CD4-positive, alpha-beta T cell (primary cell): Measurements from ENCODE around the gene HTRA1. TPM values are rescaled to one million over a fixed set of nuclear protein-coding genes. Genes with fewer than 3 reads are reported as not detected.
A peak's percentile ranks its signal among the peaks of the same experiment; 100 is the strongest.

Experiments
- ATAC-seq: fragments of 200-7000 bp; cut with Tn5 transposase; one replicate; pipeline ENCODE4 v1.10.0; 2022; ENCODE audit warnings: mild to moderate bottlenecking; ENCODE audit not compliant: poor library complexity
- CTCF ChIA-PET: fragments of 350-600 bp; sonication (Branson Sonifier 250); formaldehyde crosslinking; loops from one replicate; lab custom pipeline; 2021; ENCODE audit warnings: antibody characterized with exemption, inconsistent platforms; lab: Charles Lee
- POLR2A ChIA-PET: fragments of 350-600 bp; sonication (Branson Sonifier 250); formaldehyde crosslinking; loops from one replicate; lab custom pipeline; 2021; ENCODE audit warnings: antibody characterized with exemption, inconsistent platforms; lab: Charles Lee
- DNase-seq, 14 experiments: peaks; one replicate each; pipeline ENCODE4 v3.0.0-alpha.2; 2013 to 2020; ENCODE audit warnings: mixed read lengths in 2 of 14
- H3K27ac ChIP-seq, 2 donors: one replicate each; pipeline versions ENCODE4 v1.5.1 to v1.7.0; 2013; ENCODE audit warnings: low read length in 2 of 2, low read depth in 1 of 2, mild to moderate bottlenecking in 1 of 2
- H3K27me3 ChIP-seq, 2 experiments: 1 replicate in 1 of 2; 2 replicates in 1 of 2; pipeline versions ENCODE4 v1.6.1 to v1.7.0; 2013; ENCODE audit warnings: low read length in 2 of 2, control low read depth in 1 of 2, mild to moderate bottlenecking in 1 of 2, moderate library complexity in 1 of 2; ENCODE audit not compliant: insufficient read depth in 2 of 2, control insufficient read depth in 1 of 2
- H3K36me3 ChIP-seq: one replicate; pipeline ENCODE4 v1.6.1; 2013; ENCODE audit warnings: low read length, control low read depth; ENCODE audit not compliant: insufficient read depth
- H3K4me1 ChIP-seq: one replicate; pipeline ENCODE4 v1.6.1; 2013; ENCODE audit warnings: low read length, control low read depth; ENCODE audit not compliant: insufficient read depth
- H3K4me3 ChIP-seq: one replicate; pipeline ENCODE4 v1.5.1; 2013; ENCODE audit warnings: mild to moderate bottlenecking, low read length, moderate library complexity
- H3K9me3 ChIP-seq, 2 experiments: 1 replicate in 1 of 2; 2 replicates in 1 of 2; pipeline versions ENCODE4 v1.6.1 to v1.7.0; 2013; ENCODE audit warnings: low read length in 2 of 2, mild to moderate bottlenecking in 2 of 2, control low read depth in 1 of 2, moderate library complexity in 1 of 2; ENCODE audit not compliant: control insufficient read depth in 1 of 2, insufficient read depth in 1 of 2
- H3K27ac Mint-ChIP-seq: one replicate; pipeline ENCODE4 v1.8.0; 2020; ENCODE audit warnings: mixed read lengths
- H3K27me3 Mint-ChIP-seq: one replicate; pipeline ENCODE4 v1.8.0; 2021; ENCODE audit warnings: mixed read lengths
- H3K36me3 Mint-ChIP-seq: one replicate; pipeline ENCODE4 v1.8.0; 2021; ENCODE audit warnings: low read depth, mixed read lengths
- H3K4me1 Mint-ChIP-seq: one replicate; pipeline ENCODE4 v1.8.0; 2021; ENCODE audit warnings: low read depth, mixed read lengths
- H3K4me3 Mint-ChIP-seq: one replicate; pipeline ENCODE4 v1.8.0; 2020; ENCODE audit warnings: mild to moderate bottlenecking, mixed read lengths
- H3K9me3 Mint-ChIP-seq: one replicate; pipeline ENCODE4 v1.8.0; 2020; ENCODE audit warnings: mixed read lengths
- CTCF ChIP-seq: fragments of 200-600 bp; IDR thresholded peaks from one replicate; pipeline ENCODE4 v1.8.0; 2022; ENCODE audit warnings: antibody characterized with exemption, mild to moderate bottlenecking
- intact Hi-C, 2 experiments: fragments of 100-400 bp; cut with DNase I in 1 of 2; cut with micrococcal nuclease in 1 of 2; formaldehyde crosslinking; loops; one replicate each; pipeline versions ENCODE4 v1.15.1 to v1.9.0; 2023 to 2025; cut with DNase I, micrococcal nuclease
- total RNA-seq, 174 experiments: library from RNA in 2 of 174; stranded (reverse) in 2 of 174; gene quantifications; one replicate each; pipeline ENCODE4 v1.2.3 and lab custom pipeline; 2021 to 2026

The HTRA1 gene
- total RNA-seq, 2 experiments from 2014 or later: not detected

- Mint-ChIP-seq H3K4me3 (peak overlapping the region; percentile 31), H3K9me3 (no peaks in the 10 kb centered on the region), H3K27ac (peak overlapping the region; percentile 73), H3K4me1 (peaks cover 81% of the 10 kb centered on the region), H3K27me3 (no peaks in the 10 kb centered on the region), H3K36me3 (peaks cover 64% of the 10 kb centered on the region)
- H3K9me3 ChIP-seq: no peaks in the 10 kb centered on the region
- TF ChIP-seq CTCF: no peak
- H3K27me3 ChIP-seq: no peaks in the 10 kb centered on the region
- H3K36me3 ChIP-seq: peaks cover 7% of the 10 kb centered on the region
- ATAC-seq (no peak), DNase-seq (peak in 3 of 14 experiments; percentile 27 to 39 (median 37))
- POLR2A ChIA-PET: interaction anchor here (1.3 to 1.7 kb wide), 2 partner anchors 14 to 46 kb away, joined by 6 to 11 read pairs; partner anchors contain the start of gene PLEKHA1
- CTCF ChIA-PET: no interaction called here
- H3K27ac ChIP-seq: peak overlapping the region in 1 of 2 donors; percentile 25
- H3K4me3 ChIP-seq: no peak overlapping the region
- peaks cover 35% of the 10 kb centered on the region for H3K4me1 ChIP-seq
- intact Hi-C loops: no loop called here
Measured at GRCh38 chr10:122421054-122421625, 40.2 kb upstream of the HTRA1 start.

GRCh38 chr10:122421742-122422141 is 39.6 kb upstream of the HTRA1 start:
- H3K4me1 ChIP-seq: peaks cover 32% of the 10 kb centered on the region

More at GRCh38 chr10:122421742-122422141, 39.6 kb upstream of the HTRA1 start:
- TF ChIP-seq CTCF: no peak
- ATAC-seq (no peak), DNase-seq (peak in 1 of 14 experiments; percentile 21)
- Mint-ChIP-seq H3K9me3 (no peaks in the 10 kb centered on the region), H3K27me3 (no peaks in the 10 kb centered on the region), H3K4me3 (peak overlapping the region; percentile 14), H3K27ac (peak overlapping the region; percentile 73), H3K4me1 (peaks cover 77% of the 10 kb centered on the region), H3K36me3 (peaks cover 63% of the 10 kb centered on the region)
- peaks cover 7% of the 10 kb centered on the region for H3K36me3 ChIP-seq
- no peaks in the 10 kb centered on the region for H3K27me3 ChIP-seq
- CTCF ChIA-PET: interaction anchor here (1.8 kb wide), 1 partner anchor 43 kb away, joined by 3 read pairs; no protein-coding TSS in a partner anchor
- intact Hi-C loops: no loop called here
- no peak overlapping the region for H3K4me3 ChIP-seq
- H3K9me3 ChIP-seq: no peaks in the 10 kb centered on the region
- POLR2A ChIA-PET: interaction anchor here (0.6 to 1.7 kb wide), 3 partner anchors 15 to 72 kb away, joined by 3 to 11 read pairs (median 6); partner anchors contain the start of gene PLEKHA1
- H3K27ac ChIP-seq: peak overlapping the region in 1 of 2 donors; percentile 47
